Neural crest cell (in vitro differentiated cells): Measurements from ENCODE around the gene MUCL3. TPM values are rescaled to one million over a fixed set of nuclear protein-coding genes. Genes with fewer than 3 reads are reported as not detected.
"Not testable (repeated sequence)": the region's sequence is repeated elsewhere in the genome, so short reads cannot be mapped to it uniquely, and the experiment has no call there.

Experiments used
- DNase-seq: peaks from one replicate; pipeline ENCODE4 v3.0.0; 2021; ENCODE audit warnings: low read depth, mixed read lengths, low spot score
- H3K27ac Mint-ChIP-seq: one replicate; pipeline ENCODE4 v1.8.0; 2021; ENCODE audit warnings: mild to moderate bottlenecking, mixed read lengths; ENCODE audit not compliant: unreplicated experiment
- H3K27me3 Mint-ChIP-seq: 2 replicates; pipeline ENCODE4 v1.8.0; 2021; ENCODE audit warnings: low read depth, mild to moderate bottlenecking, mixed read lengths
- H3K36me3 Mint-ChIP-seq: 2 replicates; pipeline ENCODE4 v1.8.0; 2021; ENCODE audit warnings: low read depth, mild to moderate bottlenecking, mixed read lengths
- H3K4me1 Mint-ChIP-seq: 2 replicates; pipeline ENCODE4 v1.8.0; 2021; ENCODE audit warnings: mixed read lengths
- H3K4me3 Mint-ChIP-seq: one replicate; pipeline ENCODE4 v1.8.0; 2021; ENCODE audit warnings: mild to moderate bottlenecking, mixed read lengths
- H3K9me3 Mint-ChIP-seq: 2 replicates; pipeline ENCODE4 v1.8.0; 2021; ENCODE audit warnings: mixed read lengths
- CTCF ChIP-seq: fragments of 200-600 bp; sonication (generic); conservative IDR thresholded peaks from 2 replicates; pipeline ENCODE4 v1.5.0; 2021; ENCODE audit warnings: antibody characterized with exemption, mild to moderate bottlenecking
- total RNA-seq: library from RNA; stranded (reverse); gene quantifications from 2 replicates; pipeline ENCODE4 v1.2.1, GENCODE V29; 2021

MUCL3 gene
- total RNA-seq, 1 donor from 2014 or later: not detected

- no peak overlapping the region for H3K27ac Mint-ChIP-seq
- H3K27me3 Mint-ChIP-seq: no peaks in the 10 kb centered on the region
- no peak for DNase-seq
- H3K9me3 Mint-ChIP-seq: peaks cover 5% of the 10 kb centered on the region
- TF ChIP-seq CTCF: no peak
- no peaks in the 10 kb centered on the region for H3K4me1 Mint-ChIP-seq
- H3K36me3 Mint-ChIP-seq: no peaks in the 10 kb centered on the region
- H3K4me3 Mint-ChIP-seq: no peak overlapping the region
Measured at GRCh38 chr6:30997301-30997700, 56.5 kb downstream of the MUCL3 start.

- Mint-ChIP-seq H3K36me3 (no peaks in the 10 kb centered on the region), H3K9me3 (peaks cover 5% of the 10 kb centered on the region), H3K4me3 (no peak overlapping the region), H3K27me3 (no peaks in the 10 kb centered on the region), H3K4me1 (no peaks in the 10 kb centered on the region), H3K27ac (no peak overlapping the region)
- no peak for DNase-seq
- no peak for TF ChIP-seq CTCF
Measured at GRCh38 chr6:30998785-30999184, 58.0 kb downstream of the MUCL3 start.

- H3K27ac Mint-ChIP-seq: peak overlapping the region; percentile 36
- not testable (repeated sequence) for H3K36me3 Mint-ChIP-seq, H3K4me3 Mint-ChIP-seq, H3K9me3 Mint-ChIP-seq, H3K4me1 Mint-ChIP-seq, DNase-seq, H3K27me3 Mint-ChIP-seq
Measured at GRCh38 chr6:31000067-31000860, 59.5 kb downstream of the MUCL3 start.

GRCh38 chr6:31001281-31001888 lies 60.6 kb downstream of the MUCL3 start:
- Mint-ChIP-seq H3K27ac (no peak overlapping the region), H3K4me3 (no peak overlapping the region), H3K9me3 (peaks cover 2% of the 10 kb centered on the region), H3K36me3 (no peaks in the 10 kb centered on the region), H3K27me3 (no peaks in the 10 kb centered on the region), H3K4me1 (no peaks in the 10 kb centered on the region)
- no peak for DNase-seq
- no peak for TF ChIP-seq CTCF

- Mint-ChIP-seq H3K36me3 (no peaks in the 10 kb centered on the region), H3K4me3 (no peak overlapping the region), H3K4me1 (no peaks in the 10 kb centered on the region), H3K27ac (no peak overlapping the region), H3K9me3 (peaks cover 2% of the 10 kb centered on the region), H3K27me3 (no peaks in the 10 kb centered on the region)
- DNase-seq: no peak
- TF ChIP-seq CTCF: no peak
Measured at GRCh38 chr6:31002471-31002870, 61.7 kb downstream of the MUCL3 start.

Other genes starting within 250 kb of the MUCL3 start
- gene NRM, start 250.0 kb upstream of the MUCL3 start, total RNA-seq: 66.5 and 69.2 TPM in 2 replicates
- 104 and 107 TPM in 2 replicates for gene MDC1, start 223.7 kb upstream of the MUCL3 start, total RNA-seq
- gene TUBB, start 220.6 kb upstream of the MUCL3 start, total RNA-seq: 1,986 and 2,086 TPM in 2 replicates
- 100 and 106 TPM in 2 replicates for gene FLOT1, start 198.3 kb upstream of the MUCL3 start, total RNA-seq
- gene IER3, start 196.4 kb upstream of the MUCL3 start, total RNA-seq: 4.8 and 6.3 TPM in 2 replicates
- gene DDR1, start 56.5 kb upstream of the MUCL3 start, total RNA-seq: 160 and 178 TPM in 2 replicates
- gene GTF2H4, start 32.8 kb upstream of the MUCL3 start, total RNA-seq: 72.6 and 78.5 TPM in 2 replicates
- gene VARS2, start 26.7 kb upstream of the MUCL3 start, total RNA-seq: 61.3 and 68.2 TPM in 2 replicates
- gene SFTA2, start 8.8 kb upstream of the MUCL3 start, total RNA-seq: not detected in 2 replicates
- not detected in 2 replicates for gene MUC21, start 42.7 kb downstream of the MUCL3 start, total RNA-seq
- not detected in 2 replicates for gene MUC22, start 69.5 kb downstream of the MUCL3 start, total RNA-seq
- not detected in 2 replicates for gene C6orf15, start 171.6 kb downstream of the MUCL3 start, total RNA-seq
- not detected in 2 replicates for gene PSORS1C1, start 173.8 kb downstream of the MUCL3 start, total RNA-seq
- gene CDSN, start 179.5 kb downstream of the MUCL3 start, total RNA-seq: not detected in 2 replicates
- gene PSORS1C2, start 198.1 kb downstream of the MUCL3 start, total RNA-seq: not detected in 2 replicates
- gene CCHCR1, start 216.8 kb downstream of the MUCL3 start, total RNA-seq: 46.7 and 48.6 TPM in 2 replicates
- gene TCF19, start 217.6 kb downstream of the MUCL3 start, total RNA-seq: 21.7 and 21.8 TPM in 2 replicates
- not detected in 2 replicates for gene POU5F1, start 229.7 kb downstream of the MUCL3 start, total RNA-seq